OCI-LY1 (cell line): ENCODE measurements around the gene C6orf136.

Experiments
- CTCF ChIP-seq: fragments of 200-600 bp; sonication (generic), shearing (Covaris generic); IDR thresholded peaks from 2 replicates; pipeline ENCODE4 v1.5.1; 2017; ENCODE audit warnings: mild to moderate bottlenecking, antibody characterized with exemption, low read length, moderate library complexity, mixed read lengths
- EZH2 ChIP-seq: fragments of 200-600 bp; sonication (generic), shearing (Covaris generic); IDR thresholded peaks from 2 replicates; pipeline ENCODE4 v1.8.0; 2017; ENCODE audit warnings: borderline replicate concordance, mixed run types, mild to moderate bottlenecking, antibody characterized with exemption, low read length, moderate library complexity, mixed read lengths

GRCh38 chr6:30678964-30679726 is 32.2 kb downstream of the C6orf136 start:
- no peak for TF ChIP-seq EZH2
- TF ChIP-seq CTCF: peak; percentile 96
